Neuronal stem cell (in vitro differentiated cells): ENCODE measurements around the gene SDHAF2.

Experiments used
- DNase-seq: peaks from one replicate; pipeline ENCODE4 v3.0.0-alpha.2; 2013; ENCODE audit warnings: low spot score
- H2AFZ ChIP-seq: one replicate; pipeline ENCODE4 v1.6.1; 2013; ENCODE audit warnings: mild to moderate bottlenecking, low read length, inconsistent platforms
- H2AK5ac ChIP-seq: 2 replicates; pipeline ENCODE4 v1.6.1; 2013; ENCODE audit warnings: low read depth, mild to moderate bottlenecking, inconsistent platforms, low read length, moderate library complexity, mixed read lengths
- H2BK120ac ChIP-seq: 2 replicates; pipeline ENCODE4 v1.6.1; 2013; ENCODE audit warnings: low read depth, mild to moderate bottlenecking, inconsistent platforms, low read length, moderate library complexity, mixed read lengths
- H2BK12ac ChIP-seq: one replicate; pipeline ENCODE4 v1.6.1; 2013; ENCODE audit warnings: low read length, inconsistent platforms
- H2BK15ac ChIP-seq: 2 replicates; pipeline ENCODE4 v1.6.1; 2013; ENCODE audit warnings: mild to moderate bottlenecking, low read length, inconsistent platforms, mixed read lengths
- H2BK5ac ChIP-seq: one replicate; pipeline ENCODE4 v1.6.1; 2013; ENCODE audit warnings: inconsistent platforms, mild to moderate bottlenecking, low read length, moderate library complexity
- H3K14ac ChIP-seq: one replicate; pipeline ENCODE4 v1.6.1; 2013; ENCODE audit warnings: low read length, inconsistent platforms
- H3K18ac ChIP-seq: 2 replicates; pipeline ENCODE4 v1.6.1; 2013; ENCODE audit warnings: low read length, inconsistent platforms
- H3K23ac ChIP-seq: 2 replicates; pipeline ENCODE4 v1.6.1; 2013; ENCODE audit warnings: low read depth, mild to moderate bottlenecking, mixed read lengths, low read length, inconsistent platforms; ENCODE audit not compliant: poor library complexity
- H3K27ac ChIP-seq: replicated peaks from 3 replicates; pipeline ENCODE4 v1.5.1; 2013; ENCODE audit warnings: low read length, inconsistent platforms
- H3K27me3 ChIP-seq, 3 experiments: 2 replicates each; pipeline ENCODE4 v1.6.1; 2013; ENCODE audit warnings: low read length in 3 of 3, mild to moderate bottlenecking in 2 of 3, inconsistent platforms in 1 of 3, low read depth in 1 of 3, mixed read lengths in 1 of 3, moderate library complexity in 1 of 3; ENCODE audit not compliant: control insufficient read depth in 3 of 3, insufficient read depth in 3 of 3
- H3K36me3 ChIP-seq, 2 donors: replicated peaks in 1 of 2; 2 replicates each; pipeline ENCODE4 v1.6.1; 2013; ENCODE audit warnings: low read length in 2 of 2; ENCODE audit not compliant: control insufficient read depth in 2 of 2, insufficient read depth in 2 of 2
- H3K4ac ChIP-seq: 2 replicates; pipeline ENCODE4 v1.6.1; 2013; ENCODE audit warnings: inconsistent platforms, mild to moderate bottlenecking, low read length, moderate library complexity
- H3K4me1 ChIP-seq, 2 donors: 1 replicate in 1 of 2; 2 replicates in 1 of 2; pipeline ENCODE4 v1.6.1; 2013; ENCODE audit warnings: low read length in 2 of 2, low read depth in 1 of 2; ENCODE audit not compliant: control insufficient read depth in 2 of 2, insufficient read depth in 1 of 2
- H3K4me2 ChIP-seq: one replicate; pipeline ENCODE4 v1.6.1; 2013; ENCODE audit warnings: mild to moderate bottlenecking, low read length, inconsistent platforms; ENCODE audit not compliant: insufficient read depth, poor library complexity, severe bottlenecking
- H3K4me3 ChIP-seq, 2 donors: 2 replicates each; pipeline ENCODE4 v1.5.1; 2013; ENCODE audit warnings: low read length in 2 of 2, mild to moderate bottlenecking in 2 of 2, inconsistent platforms in 1 of 2, moderate library complexity in 1 of 2
- H3K79me1 ChIP-seq: one replicate; pipeline ENCODE4 v1.6.1; 2013; ENCODE audit warnings: low read depth, mild to moderate bottlenecking, inconsistent platforms, low read length, moderate library complexity
- H3K9ac ChIP-seq: one replicate; pipeline ENCODE4 v1.6.1; 2013; ENCODE audit warnings: mild to moderate bottlenecking, low read depth, low read length, inconsistent platforms; ENCODE audit not compliant: poor library complexity
- H3K9me3 ChIP-seq, 2 donors: replicated peaks in 1 of 2; 2 replicates each; pipeline versions ENCODE3 to v1.6.1; 2013; ENCODE audit warnings: low read length in 2 of 2, mild to moderate bottlenecking in 2 of 2, inconsistent platforms in 1 of 2, low read depth in 1 of 2, mixed read lengths in 1 of 2, moderate library complexity in 1 of 2; ENCODE audit not compliant: control insufficient read depth in 2 of 2, insufficient read depth in 1 of 2
- H4K8ac ChIP-seq: one replicate; pipeline ENCODE4 v1.6.1; 2013; ENCODE audit warnings: low read depth, mild to moderate bottlenecking, inconsistent platforms, low read length, moderate library complexity
- H4K91ac ChIP-seq: one replicate; pipeline ENCODE4 v1.6.1; 2013; ENCODE audit warnings: low read length, low read depth, mild to moderate bottlenecking, inconsistent platforms; ENCODE audit not compliant: poor library complexity
- WGBS, 2 donors: extraction: QIAGEN DNeasy Blood & Tissue Kit; methylation state at CpG; one replicate each; pipeline ENCODE4 v1.1.7; 2013; ENCODE audit warnings: missing lambda C conversion rate in 2 of 2, mixed read lengths in 1 of 2; ENCODE audit not compliant: insufficient read length in 2 of 2, insufficient replicate concordance in 1 of 2; ENCODE audit errors: extremely low coverage in 2 of 2; 5-methylcytosine and 5-hydroxymethylcytosine counted together

SDHAF2 gene

DNA sequence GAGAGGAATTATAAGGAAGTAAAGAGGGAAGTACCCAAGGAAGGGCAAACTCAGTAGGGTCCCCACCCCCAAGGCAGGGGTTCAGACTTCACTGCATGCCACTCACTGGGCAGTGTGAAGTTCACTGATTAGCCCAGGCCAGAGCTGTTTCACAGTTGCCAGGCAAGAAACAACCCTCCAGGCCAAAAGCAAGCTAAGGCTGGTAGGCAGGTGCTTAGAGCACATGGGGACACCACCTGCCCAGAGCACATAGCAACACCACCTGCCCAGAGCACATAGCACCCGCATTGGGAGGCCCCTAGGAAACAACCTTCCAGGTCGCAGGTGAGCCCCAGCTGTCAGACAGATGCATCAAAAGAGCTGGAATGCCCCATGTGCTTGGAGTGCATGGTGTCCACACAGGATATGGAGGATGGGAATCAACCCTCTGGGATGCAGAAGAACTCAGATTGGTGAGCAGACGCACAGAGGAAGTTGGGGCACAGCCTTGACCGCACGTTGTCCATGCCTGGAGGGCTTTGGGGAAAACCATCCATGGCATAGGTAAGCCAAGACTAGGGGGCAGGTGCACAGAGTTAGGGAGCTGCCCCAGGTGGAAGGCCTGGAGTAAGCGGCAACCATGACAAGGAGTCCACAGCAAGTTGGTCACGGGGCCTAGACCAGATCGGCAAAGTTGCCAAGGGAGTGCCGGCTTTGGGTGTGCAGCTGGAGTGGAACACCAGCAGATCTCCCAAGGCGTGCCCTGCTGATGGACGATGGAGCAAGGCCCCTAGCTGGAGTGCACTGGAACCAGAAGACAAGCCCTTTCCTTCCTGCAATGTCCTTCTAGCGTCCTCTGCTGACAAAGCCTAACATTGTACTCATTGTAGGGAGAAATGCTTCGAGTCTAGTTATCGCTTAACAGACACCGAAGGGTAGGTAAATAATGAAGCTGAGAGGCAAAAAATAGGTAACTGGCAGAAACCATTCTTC, 45.4 kb upstream of the SDHAF2 start:
- Histone ChIP-seq H3K18ac (no peak overlapping the region), H3K9me3 (no peaks in the 10 kb centered on the region), H3K36me3 (peaks cover 10 to 12% of the 10 kb centered on the region in 2 donors), H4K91ac (no peak overlapping the region), H3K4me2 (no peak overlapping the region), H3K79me1 (no peaks in the 10 kb centered on the region), H3K27ac (no peak overlapping the region), H3K27me3 (no peaks in the 10 kb centered on the region), H2AFZ (no peak overlapping the region), H2BK12ac (no peak overlapping the region), H3K4me3 (peak overlapping the region in 1 of 2 donors; percentile 38), H2BK15ac (no peak overlapping the region), H3K4ac (no peak overlapping the region), H3K9ac (no peak overlapping the region), H2AK5ac (no peak overlapping the region), H4K8ac (no peak overlapping the region), H2BK120ac (no peak overlapping the region), H3K4me1 (no peaks in the 10 kb centered on the region), H3K23ac (peak overlapping the region; percentile 85), H3K14ac (no peak overlapping the region), H2BK5ac (peak overlapping the region; percentile 25)
- no peak for DNase-seq
- no CpG with 5 or more reads among the region's 15 CpGs for WGBS, 2 donors

DNA sequence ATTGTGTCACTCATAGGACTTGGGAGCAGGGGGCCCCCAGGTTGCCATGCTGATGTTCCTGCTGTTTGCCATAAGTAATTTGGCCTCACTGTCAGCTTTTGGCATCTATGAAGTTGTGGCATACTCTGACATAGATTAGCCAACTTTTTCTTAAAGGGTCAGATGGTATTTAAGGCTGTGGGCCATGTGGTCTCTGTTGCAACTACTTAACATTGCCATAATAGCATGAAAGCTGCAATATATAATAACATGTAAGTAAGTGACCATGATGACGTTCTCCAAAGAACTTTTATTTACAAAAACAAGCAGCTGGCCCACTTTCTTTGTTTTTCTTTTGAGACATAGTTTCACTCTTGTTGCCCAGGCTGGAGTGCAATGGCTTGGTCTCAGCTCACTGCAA, 39.8 kb upstream of the SDHAF2 start:
- peaks cover 3 to 12% of the 10 kb centered on the region in 2 donors for H3K36me3 ChIP-seq
- no peak overlapping the region for H3K14ac ChIP-seq
- no peak overlapping the region for H2BK12ac ChIP-seq
- H2AK5ac ChIP-seq, result no peak overlapping the region
- no peak overlapping the region for H3K23ac ChIP-seq
- H3K27ac ChIP-seq, result no peak overlapping the region
- peaks cover 3 to 8% of the 10 kb centered on the region in 2 donors for H3K9me3 ChIP-seq
- H3K18ac ChIP-seq, result no peak overlapping the region
- no peak overlapping the region for H2BK120ac ChIP-seq
- H2BK15ac ChIP-seq, result no peak overlapping the region
- H2BK5ac ChIP-seq, result no peak overlapping the region
- DNase-seq, result no peak
- no peaks in the 10 kb centered on the region for H3K79me1 ChIP-seq
- H3K9ac ChIP-seq, result no peak overlapping the region
- no peak overlapping the region for H3K4ac ChIP-seq
- no peak overlapping the region for H2AFZ ChIP-seq
- no peak overlapping the region for H3K4me2 ChIP-seq
- no peak overlapping the region for H3K4me3 ChIP-seq
- H3K27me3 ChIP-seq, result peaks cover 0 to 2% (median 0%) of the 10 kb centered on the region in 3 experiments
- no CpG with 5 or more reads among the region's 1 CpG for WGBS, 2 donors
- no peak overlapping the region for H4K8ac ChIP-seq
- H4K91ac ChIP-seq, result no peak overlapping the region
- H3K4me1 ChIP-seq, result peaks cover 0 to 2% of the 10 kb centered on the region in 2 donors

DNA sequence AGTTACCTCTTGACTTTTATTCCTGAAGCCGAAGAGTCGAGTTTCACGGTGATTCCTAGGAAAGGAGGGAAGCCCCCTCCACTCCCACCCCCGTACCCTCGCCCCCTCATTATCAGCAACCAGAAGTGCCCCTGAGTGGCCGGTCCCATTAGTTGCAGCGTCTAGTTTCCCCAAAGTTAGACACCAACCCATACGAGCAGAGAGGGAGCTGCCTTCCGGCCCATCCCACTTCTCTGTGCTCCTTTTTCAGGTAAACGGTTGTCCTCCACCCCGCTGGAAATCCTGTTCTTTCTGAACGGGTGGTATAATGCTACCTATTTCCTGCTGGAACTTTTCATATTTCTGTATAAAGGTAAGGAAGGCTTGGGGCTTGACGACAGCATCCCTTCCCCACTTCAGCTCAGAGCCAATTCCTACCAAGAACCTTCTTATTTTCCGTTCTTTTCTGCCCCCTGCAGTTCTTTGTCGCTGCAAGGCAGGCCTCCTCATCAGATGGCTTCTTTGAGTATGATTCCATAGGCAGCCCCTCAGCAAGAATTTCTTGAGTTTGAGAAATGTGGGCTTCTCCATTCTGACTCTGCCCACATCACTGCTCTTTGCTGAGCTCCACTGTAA, 36.8 kb upstream of the SDHAF2 start:
- H3K9me3 ChIP-seq, result peaks cover 3 to 8% of the 10 kb centered on the region in 2 donors
- no peak overlapping the region for H2BK5ac ChIP-seq
- WGBS, 2 donors, result no CpG with 5 or more reads among the region's 15 CpGs
- no peak overlapping the region for H2BK15ac ChIP-seq
- H3K4me3 ChIP-seq, result peak overlapping the region; percentile 77 to 87
- H3K4me1 ChIP-seq, result peaks cover 0 to 2% of the 10 kb centered on the region in 2 donors
- H2BK12ac ChIP-seq, result no peak overlapping the region
- no peak overlapping the region for H4K8ac ChIP-seq
- H3K36me3 ChIP-seq, result peaks cover 9 to 34% of the 10 kb centered on the region in 2 donors
- H4K91ac ChIP-seq, result no peak overlapping the region
- no peak overlapping the region for H3K27ac ChIP-seq
- peak overlapping the region; percentile 92 for H2AFZ ChIP-seq
- H2BK120ac ChIP-seq, result no peak overlapping the region
- no peak overlapping the region for H3K14ac ChIP-seq
- H3K27me3 ChIP-seq, result peaks cover 0 to 2% (median 0%) of the 10 kb centered on the region in 3 experiments
- peak overlapping the region; percentile 93 for H3K9ac ChIP-seq
- peak; percentile 11 for DNase-seq
- peak overlapping the region; percentile 90 for H3K4me2 ChIP-seq
- no peak overlapping the region for H2AK5ac ChIP-seq
- no peak overlapping the region for H3K18ac ChIP-seq
- no peaks in the 10 kb centered on the region for H3K79me1 ChIP-seq
- no peak overlapping the region for H3K4ac ChIP-seq
- no peak overlapping the region for H3K23ac ChIP-seq

DNA sequence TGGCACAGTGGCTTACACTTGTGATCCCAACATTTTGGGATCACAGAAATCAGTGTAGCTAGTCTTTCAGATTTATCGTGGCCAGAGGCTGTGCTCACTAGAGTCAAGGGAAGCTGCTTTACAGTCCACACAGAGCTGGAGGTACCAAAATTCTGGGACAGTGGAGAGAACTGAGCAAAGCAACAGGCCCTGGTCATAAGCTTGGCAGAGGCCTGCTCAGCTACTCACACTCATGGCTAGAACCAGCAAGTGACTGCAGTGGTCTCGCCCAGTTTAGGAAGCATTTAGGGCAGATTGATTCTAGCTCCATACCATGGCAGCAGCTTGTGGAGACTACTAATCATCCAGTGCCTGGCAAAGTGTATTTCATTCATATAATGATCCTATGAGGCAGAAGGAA, 28.8 kb upstream of the SDHAF2 start:
- peaks cover 1% of the 10 kb centered on the region for H3K79me1 ChIP-seq
- H2AK5ac ChIP-seq, result no peak overlapping the region
- no peak overlapping the region for H4K8ac ChIP-seq
- no peak overlapping the region for H2AFZ ChIP-seq
- no peak overlapping the region for H3K4me3 ChIP-seq
- no peak overlapping the region for H2BK5ac ChIP-seq
- no peak overlapping the region for H3K18ac ChIP-seq
- H2BK15ac ChIP-seq, result no peak overlapping the region
- H3K36me3 ChIP-seq, result peaks cover 40 to 85% of the 10 kb centered on the region in 2 donors
- no peak overlapping the region for H3K4me2 ChIP-seq
- H3K4me1 ChIP-seq, result no peaks in the 10 kb centered on the region
- H3K9me3 ChIP-seq, result no peaks in the 10 kb centered on the region
- H3K4ac ChIP-seq, result no peak overlapping the region
- no peak overlapping the region for H2BK12ac ChIP-seq
- no peak overlapping the region for H3K23ac ChIP-seq
- no peak overlapping the region for H3K9ac ChIP-seq
- H3K27ac ChIP-seq, result no peak overlapping the region
- no peaks in the 10 kb centered on the region for H3K27me3 ChIP-seq
- no CpG with 5 or more reads among the region's 2 CpGs for WGBS, 2 donors
- H3K14ac ChIP-seq, result no peak overlapping the region
- no peak for DNase-seq
- no peak overlapping the region for H4K91ac ChIP-seq
- H2BK120ac ChIP-seq, result no peak overlapping the region
